Muscle layer of colon (tissue), 2 donors: Measurements from ENCODE around the gene CGREF1.
"Not testable (repeated sequence)": the region's sequence is repeated elsewhere in the genome, so short reads cannot be mapped to it uniquely, and the experiment has no call there.

ENCODE experiments used
- H3K27ac ChIP-seq: one replicate; pipeline ENCODE4 v1.7.0; 2013; ENCODE audit warnings: low read depth, mild to moderate bottlenecking, low read length, moderate library complexity
- H3K27me3 ChIP-seq, 2 donors: one replicate each; pipeline ENCODE4 v1.7.0; 2013; ENCODE audit warnings: low read length in 2 of 2, mild to moderate bottlenecking in 2 of 2; ENCODE audit not compliant: insufficient read depth in 2 of 2, control insufficient read depth in 1 of 2
- H3K36me3 ChIP-seq: one replicate; pipeline ENCODE4 v1.7.0; 2013; ENCODE audit warnings: mild to moderate bottlenecking, low read length; ENCODE audit not compliant: insufficient read depth
- H3K4me1 ChIP-seq: one replicate; pipeline ENCODE4 v1.7.0; 2013; ENCODE audit warnings: mild to moderate bottlenecking, low read length; ENCODE audit not compliant: insufficient read depth
- H3K4me3 ChIP-seq, 2 donors: one replicate each; pipeline ENCODE4 v1.7.0; 2013; ENCODE audit warnings: low read length in 2 of 2, low read depth in 1 of 2, mild to moderate bottlenecking in 1 of 2, moderate library complexity in 1 of 2
- H3K9ac ChIP-seq: one replicate; pipeline ENCODE4 v1.7.0; 2013; ENCODE audit warnings: low read length
- H3K9me3 ChIP-seq: one replicate; pipeline ENCODE4 v1.7.0; 2013; ENCODE audit warnings: mild to moderate bottlenecking, low read length
- donor health status: abdominal sarcoma.
- donor health status: Adenocarcinoma of cecum.

The CGREF1 gene

GRCh38 chr2:27083410-27084296 lies 35.3 kb downstream of the CGREF1 start:
- H3K4me3 ChIP-seq, result no peak overlapping the region

GRCh38 chr2:27082773-27083409 lies 36.0 kb downstream of the CGREF1 start:
- Histone ChIP-seq H3K27me3 (no peaks in the 10 kb centered on the region), H3K9ac (no peak overlapping the region), H3K4me1 (peaks cover 67% of the 10 kb centered on the region), H3K27ac (no peak overlapping the region), H3K36me3 (peaks cover 17% of the 10 kb centered on the region), H3K9me3 (no peaks in the 10 kb centered on the region), H3K4me3 (no peak overlapping the region)

More at GRCh38 chr2:27083410-27084296, 35.3 kb downstream of the CGREF1 start:
- Histone ChIP-seq H3K9ac (no peak overlapping the region), H3K36me3 (peaks cover 17% of the 10 kb centered on the region), H3K27me3 (no peaks in the 10 kb centered on the region), H3K4me1 (peaks cover 64% of the 10 kb centered on the region), H3K9me3 (no peaks in the 10 kb centered on the region), H3K27ac (no peak overlapping the region)

GRCh38 chr2:27081984-27082772 lies 36.8 kb downstream of the CGREF1 start:
- peak overlapping the region in 1 of 2 donors; percentile 90 for H3K4me3 ChIP-seq
- no peak overlapping the region for H3K9ac ChIP-seq
- peaks cover 67% of the 10 kb centered on the region for H3K4me1 ChIP-seq
- H3K27ac ChIP-seq, result peak overlapping the region; percentile 52
- peaks cover 17% of the 10 kb centered on the region for H3K36me3 ChIP-seq
- H3K27me3 ChIP-seq, result no peaks in the 10 kb centered on the region
- H3K9me3 ChIP-seq, result no peaks in the 10 kb centered on the region

GRCh38 chr2:27080603-27080936 lies 38.4 kb downstream of the CGREF1 start:
- no peaks in the 10 kb centered on the region for H3K9me3 ChIP-seq
- H3K4me3 ChIP-seq, result peak overlapping the region; percentile 90 to 96
- H3K4me1 ChIP-seq, result peaks cover 69% of the 10 kb centered on the region
- H3K36me3 ChIP-seq, result peaks cover 17% of the 10 kb centered on the region
- no peaks in the 10 kb centered on the region for H3K27me3 ChIP-seq
- H3K27ac ChIP-seq, result peak overlapping the region; percentile 87
- peak overlapping the region; percentile 97 for H3K9ac ChIP-seq

GRCh38 chr2:27080140-27080469 lies 38.8 kb downstream of the CGREF1 start:
- no peaks in the 10 kb centered on the region for H3K9me3 ChIP-seq
- H3K9ac ChIP-seq, result peak overlapping the region; percentile 97
- peak overlapping the region; percentile 90 to 96 for H3K4me3 ChIP-seq
- peaks cover 17% of the 10 kb centered on the region for H3K36me3 ChIP-seq
- peak overlapping the region; percentile 87 for H3K27ac ChIP-seq
- H3K4me1 ChIP-seq, result peaks cover 70% of the 10 kb centered on the region
- H3K27me3 ChIP-seq, result no peaks in the 10 kb centered on the region

- no peaks in the 10 kb centered on the region for H3K27me3 ChIP-seq
- H3K9me3 ChIP-seq, result no peaks in the 10 kb centered on the region
- peaks cover 70% of the 10 kb centered on the region for H3K4me1 ChIP-seq
- peak overlapping the region; percentile 90 to 96 for H3K4me3 ChIP-seq
- H3K9ac ChIP-seq, result peak overlapping the region; percentile 97
- peak overlapping the region; percentile 87 for H3K27ac ChIP-seq
- peaks cover 17% of the 10 kb centered on the region for H3K36me3 ChIP-seq
Observed at GRCh38 chr2:27079233-27080139, 39.4 kb downstream of the CGREF1 start.

- peak within 1 kb of the TSS; percentile 90 to 96 for H3K4me3 ChIP-seq
- no peaks in the 10 kb centered on the region for H3K27me3 ChIP-seq
- H3K4me1 ChIP-seq, result peaks cover 70% of the 10 kb centered on the region
- no peaks in the 10 kb centered on the region for H3K9me3 ChIP-seq
- H3K27ac ChIP-seq, result peak within 1 kb of the TSS; percentile 87
- H3K36me3 ChIP-seq, result peaks cover 17% of the 10 kb centered on the region
- peak within 1 kb of the TSS; percentile 97 for H3K9ac ChIP-seq
Observed at GRCh38 chr2:27078267-27079194, 40.4 kb downstream of the CGREF1 start, which contains the start of gene EMILIN1. Gene EMILIN1 (plus strand): TSS chr2:27078615. CDS start chr2:27079066, 451 bp downstream.

- H3K9me3 ChIP-seq, result no peaks in the 10 kb centered on the region
- H3K4me1 ChIP-seq, result peaks cover 67% of the 10 kb centered on the region
- H3K9ac ChIP-seq, result no peak overlapping the region
- H3K27me3 ChIP-seq, result no peaks in the 10 kb centered on the region
- no peak overlapping the region for H3K4me3 ChIP-seq
- peaks cover 8% of the 10 kb centered on the region for H3K36me3 ChIP-seq
- H3K27ac ChIP-seq, result peak overlapping the region; percentile 87
Observed at GRCh38 chr2:27077231-27077630, 41.7 kb downstream of the CGREF1 start.

GRCh38 chr2:27076323-27076722 lies 42.6 kb downstream of the CGREF1 start:
- Histone ChIP-seq H3K4me1 (peaks cover 58% of the 10 kb centered on the region), H3K9ac (no peak overlapping the region), H3K27me3 (no peaks in the 10 kb centered on the region), H3K9me3 (no peaks in the 10 kb centered on the region), H3K27ac (peak overlapping the region; percentile 85), H3K4me3 (no peak overlapping the region), H3K36me3 (no peaks in the 10 kb centered on the region)

- H3K36me3 ChIP-seq, H3K9ac ChIP-seq, H3K4me3 ChIP-seq, H3K9me3 ChIP-seq, H3K27me3 ChIP-seq: not testable (repeated sequence)
- Histone ChIP-seq H3K27ac (peak overlapping the region; percentile 85), H3K4me1 (peaks cover 58% of the 10 kb centered on the region)
Observed at GRCh38 chr2:27075566-27075871, 43.4 kb downstream of the CGREF1 start.
